Esophagus squamous epithelium (tissue), 5 donors: Measurements from ENCODE around the gene PPM1G. TPM values are rescaled to one million over a fixed set of nuclear protein-coding genes. Genes with fewer than 3 reads are reported as not detected.
"Not testable (repeated sequence)": the region's sequence is repeated elsewhere in the genome, so short reads cannot be mapped to it uniquely, and the experiment has no call there.

Source experiments
- DNase-seq: peaks from one replicate; lab custom pipeline; 2025; lab: John Stamatoyannopoulos, UW
- H3K27ac ChIP-seq, 4 donors: fragments of 200-600 bp; sonication (generic); one replicate each; pipeline ENCODE4 v1.5.1; 2016 to 2019; ENCODE audit warnings: mild to moderate bottlenecking in 1 of 4
- H3K27me3 ChIP-seq, 4 donors: fragments of 200-600 bp; sonication (generic); 1 replicate in 3 of 4; 2 replicates in 1 of 4; pipeline versions ENCODE4 v1.5.1 to v1.6.0; 2017 to 2021; ENCODE audit warnings: antibody characterized with exemption in 1 of 4
- H3K36me3 ChIP-seq, 3 donors: fragments of 200-600 bp; sonication (generic); one replicate each; pipeline ENCODE4 v1.5.1; 2016 to 2019
- H3K4me1 ChIP-seq, 3 donors: fragments of 200-600 bp; sonication (generic); one replicate each; pipeline ENCODE4 v1.5.1; 2017 to 2019
- H3K4me3 ChIP-seq, 4 donors: fragments of 200-600 bp; sonication (generic); 1 replicate in 3 of 4; 2 replicates in 1 of 4; pipeline ENCODE4 v1.5.1; 2016 to 2019; ENCODE audit warnings: mild to moderate bottlenecking in 2 of 4, moderate library complexity in 1 of 4
- H3K9me3 ChIP-seq, 3 donors: fragments of 200-600 bp; sonication (generic); one replicate each; pipeline ENCODE4 v1.5.1; 2016 to 2019
- CTCF ChIP-seq, 6 experiments: fragments of 450-650 bp in 4 of 6; fragments of 200-600 bp in 2 of 6; sonication (generic) in 2 of 6; IDR thresholded peaks; one replicate each; pipeline ENCODE4 v1.5.1; 2016 to 2019; ENCODE audit warnings: antibody characterized with exemption in 6 of 6, mild to moderate bottlenecking in 4 of 6, moderate library complexity in 4 of 6
- POLR2A ChIP-seq, 4 donors: fragments of 450-650 bp; IDR thresholded peaks; one replicate each; pipeline ENCODE4 v1.6.1; 2017; ENCODE audit warnings: antibody characterized with exemption in 4 of 4, mild to moderate bottlenecking in 4 of 4, moderate library complexity in 3 of 4
- WGBS, 2 donors: methylation state at CpG; one replicate each; pipeline ENCODE4 v1.1.5; 2018; 5-methylcytosine and 5-hydroxymethylcytosine counted together
- intact Hi-C: fragments of 100-400 bp; cut with DNase I; formaldehyde crosslinking; loops from one replicate; pipeline ENCODE4 v1.15.0; 2022
- total RNA-seq, 4 donors: library from RNA; depleted of rRNA; stranded (reverse); fragments of >200 nt; gene quantifications; one replicate each; pipeline ENCODE4 v1.1.0, GENCODE V29; 2016
- donor health status: DM: yes; HTN: yes; CAD: no.

PPM1G gene
- total RNA-seq, 4 donors from 2014 or later, result 51.9 to 77.1 (median 67.4) TPM

DNA sequence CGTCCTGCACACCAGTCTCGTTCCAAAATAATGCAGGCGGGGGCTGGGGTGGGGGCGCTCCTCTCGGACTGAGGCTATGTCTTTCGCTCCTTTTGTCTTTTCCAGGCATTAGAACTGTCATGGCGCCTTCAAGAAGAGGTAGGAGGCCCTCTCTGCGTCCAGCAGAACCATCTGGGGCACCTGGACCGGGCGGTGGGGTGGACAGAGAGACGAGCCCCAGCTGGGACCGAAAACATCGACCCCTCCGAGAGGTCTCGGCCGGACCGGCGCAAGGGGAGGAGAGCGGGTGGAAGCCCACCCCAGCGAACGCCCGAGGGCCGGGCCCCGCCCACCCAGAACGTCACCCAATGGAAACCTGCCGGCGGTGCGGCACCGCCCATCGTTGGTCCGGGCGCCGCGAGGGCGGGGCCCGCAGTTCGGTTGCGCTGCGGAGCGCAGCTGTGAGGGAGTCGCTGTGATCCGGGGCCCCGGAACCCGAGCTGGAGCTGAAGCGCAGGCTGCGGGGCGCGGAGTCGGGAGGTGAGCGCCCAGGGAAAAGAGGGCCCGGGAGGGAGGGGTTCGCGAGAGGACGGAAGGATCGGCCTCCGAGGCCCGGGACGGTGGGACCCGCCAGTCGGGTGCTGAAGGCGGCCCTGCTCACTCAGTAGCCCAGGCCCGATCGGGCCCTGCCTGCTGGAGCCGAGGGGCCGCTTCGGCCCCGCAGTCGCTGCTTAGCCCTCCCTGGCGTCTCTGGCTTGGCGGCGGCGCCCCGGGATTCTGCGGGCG is 19.0 kb upstream of the PPM1G start, which contains the start of gene NRBP1:
TSS of gene NRBP1 (plus strand) at position 419 of the 765 bp plus-strand sequence. CDS start 4,643 bp downstream, outside the sequence.
- 0% methylated on average over 4 to 20 of the region's 75 CpGs for WGBS, 2 donors
- intact Hi-C loops, result no loop called here

GRCh38 chr2:27427863-27428212 is 18.4 kb upstream of the PPM1G start:
- DNase-seq, result no peak
- TF ChIP-seq CTCF (IDR thresholded peaks at IDR 0.05) (no peak), POLR2A (IDR thresholded peaks at IDR 0.05) (no peak)

More for the DNA sequence above, 19.0 kb upstream of the PPM1G start, which contains the start of gene NRBP1:
- Histone ChIP-seq H3K9me3 (no peaks in the 10 kb centered on the region), H3K27me3 (no peaks in the 10 kb centered on the region), H3K27ac (peak within 1 kb of the TSS; percentile 99 to 100 (median 100)), H3K4me1 (peaks cover 11 to 45% (median 27%) of the 10 kb centered on the region in 3 donors), H3K4me3 (peak within 1 kb of the TSS; percentile 85 to 100 (median 96)), H3K36me3 (peaks cover under 1 to 16% (median 4%) of the 10 kb centered on the region in 3 donors)
- TF ChIP-seq CTCF (IDR thresholded peaks at IDR 0.05) (peak in 1 of 6 experiments; percentile 7), POLR2A (IDR thresholded peaks at IDR 0.05) (peak in 3 of 4 donors; percentile 74 to 96 (median 92))
- DNase-seq, result peak; percentile 37

DNA sequence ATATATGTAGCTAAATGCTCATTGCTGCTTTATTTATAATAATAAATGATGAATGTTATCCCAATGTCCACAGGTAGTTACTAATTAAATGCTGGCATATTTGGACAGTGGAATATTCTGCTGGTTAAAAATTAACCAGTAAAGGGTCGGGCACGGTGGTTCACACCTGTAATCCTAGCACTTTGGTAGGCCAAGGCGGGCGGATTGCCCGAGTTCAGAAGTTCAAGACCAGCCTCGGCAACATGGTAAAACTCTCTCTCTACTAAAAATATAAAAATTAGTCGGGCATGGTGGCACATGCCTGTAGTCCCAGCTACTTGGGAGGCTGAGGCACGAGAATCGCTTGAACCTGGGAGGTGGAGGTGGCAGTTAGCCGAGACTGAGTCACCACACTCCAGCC is 15.6 kb upstream of the PPM1G start:
- H3K4me3 ChIP-seq, DNase-seq, H3K36me3 ChIP-seq, intact Hi-C loops, H3K27ac ChIP-seq, H3K27me3 ChIP-seq, H3K9me3 ChIP-seq: not testable (repeated sequence)
- peaks cover 9 to 17% (median 10%) of the 10 kb centered on the region in 3 donors for H3K4me1 ChIP-seq
- 80 to 84% methylated on average over 10 of the region's 10 CpGs for WGBS, 2 donors

More at GRCh38 chr2:27427863-27428212, 18.4 kb upstream of the PPM1G start:
- Histone ChIP-seq H3K27me3 (no peaks in the 10 kb centered on the region), H3K36me3 (peaks cover 0 to 11% (median 0%) of the 10 kb centered on the region in 3 donors), H3K4me1 (peaks cover 11 to 45% (median 27%) of the 10 kb centered on the region in 3 donors), H3K27ac (peak overlapping the region; percentile 99 to 100 (median 100)), H3K4me3 (peak overlapping the region; percentile 85 to 100 (median 96)), H3K9me3 (no peaks in the 10 kb centered on the region)
- 19 to 21% methylated on average over 7 of the region's 7 CpGs for WGBS, 2 donors
- intact Hi-C loops, result no loop called here

DNA sequence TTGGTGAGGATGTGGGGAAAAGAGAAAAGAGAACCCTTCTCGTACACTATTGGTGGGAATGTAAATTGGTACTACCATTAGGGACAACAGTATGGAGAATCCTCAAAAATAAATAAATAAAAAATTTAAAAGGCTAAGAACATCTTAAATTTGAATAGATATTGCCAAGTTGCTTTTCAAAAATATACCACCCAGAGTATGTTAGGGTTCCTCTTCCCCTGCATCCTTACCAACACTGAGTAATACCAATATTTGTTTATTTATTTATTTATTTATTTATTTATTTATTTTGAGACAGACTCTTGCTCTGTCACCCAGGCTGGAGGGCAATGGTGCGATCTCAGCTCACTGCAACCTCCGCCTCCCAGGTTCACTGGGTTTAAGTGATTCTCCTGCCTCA is 13.6 kb upstream of the PPM1G start:
- no peaks in the 10 kb centered on the region for H3K9me3 ChIP-seq
- no peak for TF ChIP-seq CTCF (IDR thresholded peaks at IDR 0.05)
- no peak for TF ChIP-seq POLR2A (IDR thresholded peaks at IDR 0.05)
- H3K27ac ChIP-seq, result no peak overlapping the region
- H3K4me1 ChIP-seq, result peaks cover 0 to 8% (median 5%) of the 10 kb centered on the region in 3 donors
- WGBS, 2 donors, result 91 to 95% methylated on average over 3 of the region's 3 CpGs
- no peak for DNase-seq
- intact Hi-C loops, result no loop called here
- no peak overlapping the region for H3K4me3 ChIP-seq
- no peaks in the 10 kb centered on the region for H3K27me3 ChIP-seq
- no peaks in the 10 kb centered on the region for H3K36me3 ChIP-seq

DNA sequence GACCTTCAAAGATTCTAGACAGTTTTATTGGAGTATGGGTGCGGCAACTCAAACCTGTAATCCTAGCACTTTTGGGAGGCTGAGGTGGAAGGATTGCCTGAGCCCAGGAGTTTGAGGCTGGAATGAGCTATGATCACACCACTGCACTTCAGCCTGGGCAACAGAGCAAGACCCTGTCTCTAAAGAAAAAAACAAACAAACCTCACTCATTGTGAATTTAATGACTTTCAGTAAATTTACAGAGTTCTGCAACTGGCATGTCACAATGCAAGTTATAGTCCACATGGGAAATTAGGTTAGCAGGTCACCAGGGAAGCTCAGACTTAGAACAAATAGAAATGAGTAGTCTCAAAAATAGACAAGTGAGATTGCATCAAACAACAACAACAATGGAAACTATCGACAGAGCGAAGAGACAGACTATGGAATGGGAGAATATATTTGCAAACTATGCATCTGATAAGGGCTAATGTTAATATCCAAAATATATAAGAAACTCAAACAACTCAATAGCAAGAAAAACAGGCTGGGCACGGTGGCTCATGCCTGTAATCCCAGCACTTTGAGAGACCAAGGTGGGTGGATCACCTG is 12.4 kb upstream of the PPM1G start:
- H3K27ac ChIP-seq, result no peak overlapping the region
- intact Hi-C loops, result no loop called here
- no peak for DNase-seq
- no peaks in the 10 kb centered on the region for H3K36me3 ChIP-seq
- H3K4me3 ChIP-seq, result no peak overlapping the region
- no peaks in the 10 kb centered on the region for H3K4me1 ChIP-seq
- TF ChIP-seq POLR2A (IDR thresholded peaks at IDR 0.05) (no peak), CTCF (IDR thresholded peaks at IDR 0.05) (no peak)
- no peaks in the 10 kb centered on the region for H3K9me3 ChIP-seq
- no peaks in the 10 kb centered on the region for H3K27me3 ChIP-seq
- WGBS, 2 donors, result 78 to 88% methylated on average over 4 of the region's 4 CpGs
